ENCODE results near the gene P2RY8. TPM values are rescaled to one million over a fixed set of nuclear protein-coding genes. Genes with fewer than 3 reads are reported as not detected.
"Not testable (repeated sequence)": the region's sequence is repeated elsewhere in the genome, so short reads cannot be mapped to it uniquely, and the experiment has no call there.

The P2RY8 gene
- total RNA-seq, 1 experiment from 2014 or later = not detected

GRCh38 chrX:1489354-1489753, 47.6 kb downstream of the P2RY8 start:
- H3K36me3 ChIP-seq (ENCODE audit: insufficient read depth, low read length, poor library complexity, severe bottlenecking); H3K27ac ChIP-seq (ENCODE audit: low read depth, low read length, poor library complexity, severe bottlenecking); DNase-seq (ENCODE audit: low spot score); CTCF ChIA-PET; H3K9me3 ChIP-seq (ENCODE audit: low read depth, low read length, poor library complexity, severe bottlenecking); H3K4me1 ChIP-seq (ENCODE audit: insufficient read depth, low read length, poor library complexity, severe bottlenecking); BruUV-seq (replicated peaks); POLR2A ChIA-PET (ENCODE audit: low non-redundant PET); H3K4me3 ChIP-seq (ENCODE audit: low read depth, low read length, poor library complexity, severe bottlenecking); H3K27me3 ChIP-seq (replicated peaks; ENCODE audit: insufficient read depth, low read depth, low read length, poor library complexity); intact Hi-C loops (cut with micrococcal nuclease; ENCODE audit: unreplicated experiment): not testable (repeated sequence)

- no peaks in the 10 kb centered on the region for H3K9me3 ChIP-seq (ENCODE audit: low read depth, low read length, poor library complexity, severe bottlenecking)
- no peak overlapping the region for H3K4me3 ChIP-seq (ENCODE audit: low read depth, low read length, poor library complexity, severe bottlenecking)
- no peaks in the 10 kb centered on the region for H3K4me1 ChIP-seq (ENCODE audit: insufficient read depth, low read length, poor library complexity, severe bottlenecking)
- no peaks in the 10 kb centered on the region for H3K27me3 ChIP-seq (replicated peaks; ENCODE audit: insufficient read depth, low read depth, low read length, poor library complexity)
- no TSS peak for BruUV-seq (replicated peaks)
- CTCF ChIA-PET = no interaction called here
- intact Hi-C loops (cut with micrococcal nuclease; ENCODE audit: unreplicated experiment) = no loop called here
- no peaks in the 10 kb centered on the region for H3K36me3 ChIP-seq (ENCODE audit: insufficient read depth, low read length, poor library complexity, severe bottlenecking)
- TF ChIP-seq EZH2 (IDR thresholded peaks at IDR 0.05; ENCODE audit: borderline replicate concordance, low read depth, low read length, poor library complexity, severe bottlenecking) (no peak), CTCF (conservative IDR thresholded peaks at IDR 0.05; ENCODE audit: low read depth, low read length) (no peak)
- H3K27ac ChIP-seq (ENCODE audit: low read depth, low read length, poor library complexity, severe bottlenecking) = no peak overlapping the region
- POLR2A ChIA-PET (ENCODE audit: low non-redundant PET) = no interaction called here
- DNase-seq (ENCODE audit: low spot score) = no peak
These were observed 48.2 kb downstream of the P2RY8 start for GRCh38 chrX:1488745-1489144.

GRCh38 chrX:1488141-1488540, 48.8 kb downstream of the P2RY8 start:
- H3K27ac ChIP-seq (ENCODE audit: low read depth, low read length, poor library complexity, severe bottlenecking) = no peak overlapping the region
- H3K4me1 ChIP-seq (ENCODE audit: insufficient read depth, low read length, poor library complexity, severe bottlenecking) = no peaks in the 10 kb centered on the region
- no peaks in the 10 kb centered on the region for H3K27me3 ChIP-seq (replicated peaks; ENCODE audit: insufficient read depth, low read depth, low read length, poor library complexity)
- intact Hi-C loops (cut with micrococcal nuclease; ENCODE audit: unreplicated experiment) = no loop called here
- no peak overlapping the region for H3K4me3 ChIP-seq (ENCODE audit: low read depth, low read length, poor library complexity, severe bottlenecking)
- CTCF ChIA-PET = no interaction called here
- H3K9me3 ChIP-seq (ENCODE audit: low read depth, low read length, poor library complexity, severe bottlenecking) = no peaks in the 10 kb centered on the region
- TF ChIP-seq EZH2 (IDR thresholded peaks at IDR 0.05; ENCODE audit: borderline replicate concordance, low read depth, low read length, poor library complexity, severe bottlenecking) = no peak
- TF ChIP-seq CTCF (conservative IDR thresholded peaks at IDR 0.05; ENCODE audit: low read depth, low read length) = no peak
- no TSS peak for BruUV-seq (replicated peaks)
- no peak for DNase-seq (ENCODE audit: low spot score)
- H3K36me3 ChIP-seq (ENCODE audit: insufficient read depth, low read length, poor library complexity, severe bottlenecking) = no peaks in the 10 kb centered on the region
- POLR2A ChIA-PET (ENCODE audit: low non-redundant PET) = no interaction called here

GRCh38 chrX:1487401-1487800, 49.6 kb downstream of the P2RY8 start:
- DNase-seq (ENCODE audit: low spot score) = no peak
- ChIA-PET POLR2A (ENCODE audit: low non-redundant PET) (no interaction called here), CTCF (no interaction called here)
- H3K36me3 ChIP-seq (ENCODE audit: insufficient read depth, low read length, poor library complexity, severe bottlenecking) = no peaks in the 10 kb centered on the region
- H3K27ac ChIP-seq (ENCODE audit: low read depth, low read length, poor library complexity, severe bottlenecking) = no peak overlapping the region
- TF ChIP-seq CTCF (conservative IDR thresholded peaks at IDR 0.05; ENCODE audit: low read depth, low read length) (no peak), EZH2 (IDR thresholded peaks at IDR 0.05; ENCODE audit: borderline replicate concordance, low read depth, low read length, poor library complexity, severe bottlenecking) (no peak)
- peaks cover under 1% of the 10 kb centered on the region for H3K4me1 ChIP-seq (ENCODE audit: insufficient read depth, low read length, poor library complexity, severe bottlenecking)
- intact Hi-C loops (cut with micrococcal nuclease; ENCODE audit: unreplicated experiment) = no loop called here
- H3K9me3 ChIP-seq (ENCODE audit: low read depth, low read length, poor library complexity, severe bottlenecking) = no peaks in the 10 kb centered on the region
- BruUV-seq (replicated peaks) = no TSS peak
- H3K4me3 ChIP-seq (ENCODE audit: low read depth, low read length, poor library complexity, severe bottlenecking) = no peak overlapping the region
- no peaks in the 10 kb centered on the region for H3K27me3 ChIP-seq (replicated peaks; ENCODE audit: insufficient read depth, low read depth, low read length, poor library complexity)

Measured in A673 (cell line).